22Rv1 (cell line): ENCODE results near the gene KIF2C.

ENCODE experiments used
- ZFX ChIP-seq: fragments of 450-650 bp; IDR thresholded peaks from 2 replicates; pipeline ENCODE4 v1.6.1; 2017; ENCODE audit warnings: antibody characterized with exemption, borderline replicate concordance
- TF ChIP-seq, protein P1 (sequence below): fragments of 450-650 bp; IDR thresholded peaks from 2 replicates; pipeline ENCODE4 v1.5.1; 2017; ENCODE audit warnings: mild to moderate bottlenecking

DNA sequence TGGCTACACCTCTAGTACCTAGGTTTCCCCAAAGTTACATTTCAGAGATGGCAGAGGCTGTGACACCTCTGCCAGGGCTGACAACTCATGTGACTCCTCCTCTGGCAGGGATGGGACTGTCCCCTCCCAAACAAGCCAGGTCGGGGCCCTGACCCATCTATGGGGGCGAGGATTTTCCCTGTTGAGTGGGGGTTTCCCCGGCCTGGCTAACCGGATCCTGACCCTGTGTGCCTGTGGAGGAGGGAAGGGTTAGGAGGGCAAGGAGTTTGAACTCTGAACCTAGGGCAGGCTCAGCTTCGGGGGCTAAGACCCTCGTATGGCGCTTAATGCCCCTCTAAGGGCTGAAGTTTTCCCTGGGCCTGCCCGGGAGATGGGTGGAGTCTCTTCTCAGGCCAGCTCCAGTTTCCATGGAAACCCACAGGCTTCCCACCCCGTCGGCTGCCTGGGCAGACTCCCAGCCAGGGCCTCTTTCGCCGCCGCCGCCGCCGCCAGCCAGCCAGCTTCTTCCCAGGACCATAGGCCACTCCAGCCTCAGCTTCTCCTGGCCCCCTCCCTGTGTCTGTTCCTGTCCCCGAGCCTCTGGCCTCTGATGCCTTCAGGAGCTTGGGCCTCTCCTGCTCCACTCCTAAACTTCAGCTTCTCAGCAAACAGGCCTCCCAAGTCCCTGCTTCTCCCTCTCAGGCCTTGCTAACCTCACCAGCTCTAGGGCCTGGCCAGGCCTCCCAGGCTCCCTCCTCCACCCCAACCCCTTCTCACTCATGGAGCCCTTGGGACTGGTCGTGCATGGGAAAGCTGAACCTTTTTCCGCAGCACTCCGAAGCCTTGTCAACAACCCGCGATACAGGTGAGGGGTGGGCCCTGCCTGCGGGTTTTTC, 68.7 kb downstream of the KIF2C start, which contains the start of gene BTBD19:
- TF ChIP-seq, protein P1, sequence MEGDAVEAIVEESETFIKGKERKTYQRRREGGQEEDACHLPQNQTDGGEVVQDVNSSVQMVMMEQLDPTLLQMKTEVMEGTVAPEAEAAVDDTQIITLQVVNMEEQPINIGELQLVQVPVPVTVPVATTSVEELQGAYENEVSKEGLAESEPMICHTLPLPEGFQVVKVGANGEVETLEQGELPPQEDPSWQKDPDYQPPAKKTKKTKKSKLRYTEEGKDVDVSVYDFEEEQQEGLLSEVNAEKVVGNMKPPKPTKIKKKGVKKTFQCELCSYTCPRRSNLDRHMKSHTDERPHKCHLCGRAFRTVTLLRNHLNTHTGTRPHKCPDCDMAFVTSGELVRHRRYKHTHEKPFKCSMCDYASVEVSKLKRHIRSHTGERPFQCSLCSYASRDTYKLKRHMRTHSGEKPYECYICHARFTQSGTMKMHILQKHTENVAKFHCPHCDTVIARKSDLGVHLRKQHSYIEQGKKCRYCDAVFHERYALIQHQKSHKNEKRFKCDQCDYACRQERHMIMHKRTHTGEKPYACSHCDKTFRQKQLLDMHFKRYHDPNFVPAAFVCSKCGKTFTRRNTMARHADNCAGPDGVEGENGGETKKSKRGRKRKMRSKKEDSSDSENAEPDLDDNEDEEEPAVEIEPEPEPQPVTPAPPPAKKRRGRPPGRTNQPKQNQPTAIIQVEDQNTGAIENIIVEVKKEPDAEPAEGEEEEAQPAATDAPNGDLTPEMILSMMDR, result no peak
- TF ChIP-seq ZFX, result no peak
